ENCODE data around the gene TCTN1. TPM values are rescaled to one million over a fixed set of nuclear protein-coding genes. Genes with fewer than 3 reads are reported as not detected.
A peak's percentile ranks its signal among the peaks of the same experiment; 100 is the strongest.

The TCTN1 gene
- total and polyA plus RNA-seq, 9 of the 15 experiments (the other 6 are each of a cell fraction or from before 2014, with no cell fraction given): 0.32 to 12.5 (median 4.0) TPM

- Histone ChIP-seq H3K9me1 (ENCODE audit: control insufficient read depth, insufficient read depth, low read length) (no peaks in the 10 kb centered on the region), H3K4me2 (ENCODE audit: insufficient read depth, low read length) (peak overlapping the region; percentile 88), H3K4me1 (replicated peaks in 1 of 2; ENCODE audit: control insufficient read depth in 2 of 2, insufficient read depth in 2 of 2, low read length in 2 of 2) (peaks cover 35 to 42% of the 10 kb centered on the region in 2 experiments), H3K36me3 (ENCODE audit: control insufficient read depth, insufficient read depth, low read length) (no peaks in the 10 kb centered on the region), H3K27me3 (ENCODE audit: control insufficient read depth in 2 of 2, insufficient read depth in 2 of 2, low read length in 2 of 2) (no peaks in the 10 kb centered on the region), H3K4me3 (peak overlapping the region; percentile 10; the same call in 1 of the 2 replicates), H3K9ac (ENCODE audit: insufficient read depth in 1 of 2, low read depth in 2 of 2, low read length in 2 of 2) (peak overlapping the region; percentile 50 to 70; a peak in 3 of 4 replicates), H3K9me3 (replicated peaks; ENCODE audit: control insufficient read depth, insufficient read depth, low read depth, low read length) (no peaks in the 10 kb centered on the region), H3K79me2 (ENCODE audit: control insufficient read depth, insufficient read depth, low read length) (no peaks in the 10 kb centered on the region), H3K27ac (ENCODE audit: extremely low read depth, low read depth, low read length) (peak overlapping the region; percentile 72), H2AFZ (ENCODE audit: low read depth, low read length) (peak overlapping the region; percentile 99), H4K20me1 (replicated peaks; ENCODE audit: control insufficient read depth, insufficient read depth, low read length) (no peaks in the 10 kb centered on the region)
- peak; percentile 77 to 92 (median 78) for DNase-seq (ENCODE audit: extremely low read depth in 1 of 4, low spot score in 3 of 4)
- intact Hi-C loops (cut with micrococcal nuclease): loop anchor here (2.0 to 5.0 kb wide), 6 partner anchors 50 to 189 kb away; no protein-coding TSS in a partner anchor
- in situ Hi-C loops (cut with MboI): no loop called here
- peak; percentile 98 for FAIRE-seq
- BruUV-seq (replicated peaks): no TSS peak
- 15% methylated on average over 20 of the region's 20 CpGs for WGBS (ENCODE audit: insufficient coverage, low coverage, missing lambda C conversion rate)
- ATAC-seq: peak; percentile 97
- ChIA-PET POLR2A (interaction anchor here (0.7 to 0.9 kb wide), 2 partner anchors 8 to 13 kb away, joined by 3 read pairs; no protein-coding TSS in a partner anchor), CTCF (ENCODE audit: low intra/inter-chr PET ratio) (interaction anchor here (0.8 to 1.8 kb wide), 3 partner anchors 146 to 248 kb away, joined by 3 to 4 read pairs (median 3); partner anchors contain the start of gene ARPC3)
- TF ChIP-seq MTF1 (CRISPR knock-in tag; IDR thresholded peaks at IDR 0.05; ENCODE audit: borderline replicate concordance): no peak
- peak; percentile 50 for TF ChIP-seq NEUROD1 (IDR thresholded peaks at IDR 0.05; ENCODE audit: borderline replicate concordance, low read depth, low read length, partially characterized antibody)
- TF ChIP-seq ZNF134 (CRISPR knock-in tag; conservative IDR thresholded peaks at IDR 0.05): peak; percentile 36; the same call in 1 of the 2 replicates
- TF ChIP-seq KDM5B (IDR thresholded peaks at IDR 0.05; ENCODE audit: insufficient replicate concordance, low read depth, low read length): no peak
- TF ChIP-seq, protein P1, sequence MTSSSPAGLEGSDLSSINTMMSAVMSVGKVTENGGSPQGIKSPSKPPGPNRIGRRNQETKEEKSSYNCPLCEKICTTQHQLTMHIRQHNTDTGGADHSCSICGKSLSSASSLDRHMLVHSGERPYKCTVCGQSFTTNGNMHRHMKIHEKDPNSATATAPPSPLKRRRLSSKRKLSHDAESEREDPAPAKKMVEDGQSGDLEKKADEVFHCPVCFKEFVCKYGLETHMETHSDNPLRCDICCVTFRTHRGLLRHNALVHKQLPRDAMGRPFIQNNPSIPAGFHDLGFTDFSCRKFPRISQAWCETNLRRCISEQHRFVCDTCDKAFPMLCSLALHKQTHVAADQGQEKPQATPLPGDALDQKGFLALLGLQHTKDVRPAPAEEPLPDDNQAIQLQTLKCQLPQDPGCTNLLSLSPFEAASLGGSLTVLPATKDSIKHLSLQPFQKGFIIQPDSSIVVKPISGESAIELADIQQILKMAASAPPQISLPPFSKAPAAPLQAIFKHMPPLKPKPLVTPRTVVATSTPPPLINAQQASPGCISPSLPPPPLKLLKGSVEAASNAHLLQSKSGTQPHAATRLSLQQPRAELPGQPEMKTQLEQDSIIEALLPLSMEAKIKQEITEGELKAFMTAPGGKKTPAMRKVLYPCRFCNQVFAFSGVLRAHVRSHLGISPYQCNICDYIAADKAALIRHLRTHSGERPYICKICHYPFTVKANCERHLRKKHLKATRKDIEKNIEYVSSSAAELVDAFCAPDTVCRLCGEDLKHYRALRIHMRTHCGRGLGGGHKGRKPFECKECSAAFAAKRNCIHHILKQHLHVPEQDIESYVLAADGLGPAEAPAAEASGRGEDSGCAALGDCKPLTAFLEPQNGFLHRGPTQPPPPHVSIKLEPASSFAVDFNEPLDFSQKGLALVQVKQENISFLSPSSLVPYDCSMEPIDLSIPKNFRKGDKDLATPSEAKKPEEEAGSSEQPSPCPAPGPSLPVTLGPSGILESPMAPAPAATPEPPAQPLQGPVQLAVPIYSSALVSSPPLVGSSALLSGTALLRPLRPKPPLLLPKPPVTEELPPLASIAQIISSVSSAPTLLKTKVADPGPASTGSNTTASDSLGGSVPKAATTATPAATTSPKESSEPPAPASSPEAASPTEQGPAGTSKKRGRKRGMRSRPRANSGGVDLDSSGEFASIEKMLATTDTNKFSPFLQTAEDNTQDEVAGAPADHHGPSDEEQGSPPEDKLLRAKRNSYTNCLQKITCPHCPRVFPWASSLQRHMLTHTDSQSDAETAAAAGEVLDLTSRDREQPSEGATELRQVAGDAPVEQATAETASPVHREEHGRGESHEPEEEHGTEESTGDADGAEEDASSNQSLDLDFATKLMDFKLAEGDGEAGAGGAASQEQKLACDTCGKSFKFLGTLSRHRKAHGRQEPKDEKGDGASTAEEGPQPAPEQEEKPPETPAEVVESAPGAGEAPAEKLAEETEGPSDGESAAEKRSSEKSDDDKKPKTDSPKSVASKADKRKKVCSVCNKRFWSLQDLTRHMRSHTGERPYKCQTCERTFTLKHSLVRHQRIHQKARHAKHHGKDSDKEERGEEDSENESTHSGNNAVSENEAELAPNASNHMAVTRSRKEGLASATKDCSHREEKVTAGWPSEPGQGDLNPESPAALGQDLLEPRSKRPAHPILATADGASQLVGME (CRISPR knock-in tag; IDR thresholded peaks at IDR 0.05): peak; percentile 79; the same call in 1 of the 2 replicates
- peak in 1 of 2 experiments; percentile 51; a peak in 1 of 4 replicates for TF ChIP-seq KDM1A (IDR thresholded peaks at IDR 0.05)
- TF ChIP-seq HDAC6 (IDR thresholded peaks at IDR 0.05; ENCODE audit: low read depth, low read length): no peak
- TF ChIP-seq ZNF121 (CRISPR knock-in tag; conservative IDR thresholded peaks at IDR 0.05): peak; percentile 98
- peak; percentile 42; the same call in 1 of the 2 replicates for TF ChIP-seq ZNF431 (CRISPR knock-in tag; IDR thresholded peaks at IDR 0.05)
- peak; percentile 92 for TF ChIP-seq ZNF263 (CRISPR knock-in tag; IDR thresholded peaks at IDR 0.05; ENCODE audit: borderline replicate concordance)
- no peak for TF ChIP-seq MCM7 (IDR thresholded peaks at IDR 0.05)
- no peak for TF ChIP-seq KDM2B (CRISPR knock-in tag; IDR thresholded peaks at IDR 0.05)
Observed at GRCh38 chr12:110698171-110698902, 84.4 kb downstream of the TCTN1 start.
